Keratinocyte (primary cell): ENCODE data around the gene NDUFC2.

Experiments
- CTCF ChIP-seq, 3 experiments: IDR thresholded peaks in 1 of 3; conservative IDR thresholded peaks in 1 of 3; optimal IDR thresholded peaks in 1 of 3; 2 replicates in 2 of 3; 3 replicates in 1 of 3; pipeline versions ENCODE3 to v1.5.1; 2011; ENCODE audit warnings: low read length in 3 of 3, mild to moderate bottlenecking in 3 of 3, moderate library complexity in 2 of 3, control low read depth in 1 of 3, inconsistent platforms in 1 of 3; ENCODE audit not compliant: insufficient read depth in 2 of 3; ENCODE audit errors: extremely low read depth in 1 of 3
- EZH2 ChIP-seq: IDR thresholded peaks from one replicate; pipeline ENCODE4 v1.6.1; 2012; ENCODE audit warnings: inconsistent platforms, mild to moderate bottlenecking, low read length, moderate library complexity

- TF ChIP-seq CTCF (optimal IDR thresholded peaks at IDR 0.05 in 1 of 3, IDR thresholded peaks at IDR 0.05 in 1 of 3, conservative IDR thresholded peaks at IDR 0.05 in 1 of 3; ENCODE audit: extremely low read depth in 1 of 3, insufficient read depth in 2 of 3, low read length in 3 of 3) (no peak), EZH2 (no peak)
Measured at GRCh38 chr11:78025378-78025777, 54.3 kb downstream of the NDUFC2 start.
